Hematopoietic multipotent progenitor cell (in vitro differentiated cells): ENCODE results near the gene GRM5. TPM values are rescaled to one million over a fixed set of nuclear protein-coding genes. Genes with fewer than 3 reads are reported as not detected.
"Not testable (repeated sequence)": the region's sequence is repeated elsewhere in the genome, so short reads cannot be mapped to it uniquely, and the experiment has no call there.

Experiments used
- DNase-seq, 3 donors: peaks; one replicate each; pipeline ENCODE4 v3.0.0-alpha.2; 2011 to 2015; ENCODE audit warnings: low read depth in 2 of 3, low spot score in 2 of 3
- total RNA-seq: library from RNA; depleted of rRNA; stranded (reverse); fragments of >200 nt; gene quantifications from one replicate; pipeline ENCODE4 v1.2.3, GENCODE V29; 2012

The GRM5 gene
- total RNA-seq = under 0.01 TPM

DNA sequence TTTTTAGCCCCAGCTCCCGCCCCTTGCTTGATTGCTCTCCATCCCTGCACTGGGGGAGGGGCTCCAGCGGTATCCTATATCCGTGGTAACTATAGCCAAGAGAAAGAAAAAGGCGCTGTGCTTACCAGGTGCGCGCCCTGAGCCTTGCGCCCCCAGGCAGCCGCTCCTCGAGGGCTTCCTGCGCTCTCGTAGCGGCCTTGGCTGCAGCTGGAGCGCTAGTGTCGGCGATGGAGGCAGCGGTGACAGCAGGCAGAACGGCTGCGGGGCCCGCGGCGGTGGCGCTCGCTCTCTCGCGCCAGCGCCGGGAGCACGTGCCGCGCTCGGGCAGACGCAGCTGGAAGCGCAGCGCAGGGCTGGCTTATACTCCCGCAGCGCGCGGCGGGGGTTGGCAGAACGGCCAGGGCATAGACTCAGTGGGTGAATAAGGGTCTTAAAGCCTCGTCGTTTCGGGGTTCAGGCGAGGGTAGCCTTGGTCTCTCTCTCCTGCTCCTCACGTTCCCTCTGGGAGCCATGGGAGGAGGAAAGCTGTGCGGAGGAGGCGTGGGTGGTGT, at the start of gene GRM5:
Gene GRM5, minus strand, starts transcription at position 332 of the 551 bp plus-strand sequence. CDS start 18,110 bp downstream, outside the sequence.
- not testable (repeated sequence) for DNase-seq

DNA sequence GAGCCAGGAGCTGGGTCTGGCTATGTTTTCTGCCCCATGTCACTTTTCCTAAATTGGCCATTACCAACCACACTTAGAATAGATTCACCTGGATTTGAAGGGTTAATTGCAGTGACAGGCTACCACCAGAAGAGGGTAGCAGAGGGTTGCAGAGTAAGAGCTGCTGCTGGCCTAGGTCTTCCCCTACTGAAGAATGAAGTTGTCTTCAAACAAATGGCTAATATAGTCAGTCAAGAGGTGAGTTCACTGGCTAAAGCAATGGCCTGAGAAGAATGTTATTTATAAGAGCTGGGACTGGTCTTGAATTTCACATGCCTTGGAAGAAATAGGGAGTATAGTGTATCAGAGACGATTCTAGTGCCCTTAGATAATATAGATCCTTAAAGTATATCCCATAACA, 32.2 kb upstream of the GRM5 start:
- DNase-seq = peak in 1 of 3 donors; percentile 23

DNA sequence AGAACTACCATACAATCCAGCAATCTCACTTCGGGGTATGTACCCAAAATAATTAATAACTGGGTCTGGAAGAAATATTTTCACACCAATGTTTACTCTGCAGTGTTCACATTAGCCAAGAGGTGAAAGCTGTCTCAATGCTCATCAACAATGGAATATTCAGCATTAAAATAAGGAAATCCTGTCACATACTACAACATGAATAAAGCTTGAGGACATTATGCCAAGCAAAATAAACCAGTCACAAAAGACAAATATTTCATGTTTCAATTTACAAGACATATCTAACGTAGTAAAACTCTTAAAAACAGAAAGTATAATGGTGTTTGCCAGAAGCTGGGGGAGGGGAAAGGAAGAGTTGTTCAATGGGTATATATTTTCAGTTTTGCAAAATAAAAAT, 28.0 kb upstream of the GRM5 start:
- DNase-seq = not testable (repeated sequence)

DNA sequence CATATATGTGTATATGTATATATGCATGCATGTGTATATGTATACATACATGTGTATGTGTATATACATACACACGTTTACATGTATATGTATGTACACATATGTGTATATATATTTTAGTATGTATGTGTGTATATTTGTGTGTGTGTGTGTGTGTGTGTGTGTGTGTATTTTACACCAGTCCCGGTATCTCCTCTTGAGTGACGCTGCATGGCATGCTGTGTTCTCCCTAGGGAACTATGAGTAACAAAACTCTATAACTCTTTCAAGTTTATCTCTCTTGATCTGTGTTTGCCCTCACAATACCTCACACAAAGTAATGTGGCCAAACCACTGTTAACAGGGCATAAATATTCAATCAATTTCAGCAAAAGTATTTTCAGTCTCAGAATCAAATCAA, 19.2 kb upstream of the GRM5 start:
- not testable (repeated sequence) for DNase-seq

DNA sequence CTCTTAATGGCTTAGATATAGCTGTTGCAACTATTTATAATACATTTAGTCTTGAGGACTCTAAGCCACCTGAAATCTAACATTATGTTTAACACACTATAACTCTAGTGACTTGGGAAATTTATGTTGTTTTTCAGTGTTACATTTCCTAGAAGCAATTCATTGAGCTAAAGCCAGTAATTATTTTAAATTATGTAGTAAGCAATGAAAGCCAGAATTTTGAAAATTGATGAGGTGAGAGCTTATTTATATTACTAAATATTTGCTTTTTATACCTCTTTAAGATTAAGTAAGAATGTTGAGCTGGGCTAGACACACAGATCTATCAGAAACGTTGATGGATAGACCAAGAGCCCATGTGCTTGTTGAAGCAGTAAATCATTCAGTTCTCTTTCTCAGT, 5.1 kb upstream of the GRM5 start:
- not testable (repeated sequence) for DNase-seq

DNA sequence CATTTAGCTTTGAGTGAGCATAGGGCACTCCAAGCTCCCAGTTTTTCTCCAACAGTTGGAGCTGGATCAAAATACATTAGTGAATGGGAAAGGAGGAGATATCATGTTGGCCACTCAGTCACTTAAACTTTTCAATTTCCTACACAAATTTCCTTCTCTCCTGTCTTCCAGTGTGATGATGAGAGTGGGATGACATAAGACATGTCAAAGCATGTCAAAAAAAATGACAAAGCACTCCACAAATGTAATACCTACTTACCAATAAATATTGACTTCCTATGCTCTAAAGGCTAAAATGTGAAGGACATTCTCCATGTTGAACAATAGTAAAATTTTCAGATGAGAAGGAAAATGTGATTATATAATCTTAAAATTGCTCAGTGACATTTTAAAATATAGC, 1.5 kb upstream of the GRM5 start:
- no peak for DNase-seq

DNA sequence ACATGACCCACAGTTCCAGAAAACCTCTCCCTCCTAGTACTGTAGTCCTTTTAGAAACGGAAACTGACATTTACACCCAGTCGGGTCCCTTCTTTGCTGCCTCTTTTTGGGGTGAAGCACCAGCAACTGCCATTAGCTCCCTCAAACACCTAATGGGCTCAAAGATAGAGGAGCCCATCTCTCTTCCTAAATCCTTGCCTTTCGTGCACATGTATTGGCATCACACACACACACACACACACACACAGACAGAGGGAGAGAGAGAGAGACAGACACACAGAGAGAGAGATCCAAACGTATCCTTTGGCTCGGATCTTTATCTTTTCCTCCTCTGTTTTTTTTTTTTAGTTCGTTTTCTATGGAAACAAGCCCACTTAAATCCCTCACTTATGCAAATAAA, 716 bp downstream of the GRM5 start:
- DNase-seq = no peak

DNA sequence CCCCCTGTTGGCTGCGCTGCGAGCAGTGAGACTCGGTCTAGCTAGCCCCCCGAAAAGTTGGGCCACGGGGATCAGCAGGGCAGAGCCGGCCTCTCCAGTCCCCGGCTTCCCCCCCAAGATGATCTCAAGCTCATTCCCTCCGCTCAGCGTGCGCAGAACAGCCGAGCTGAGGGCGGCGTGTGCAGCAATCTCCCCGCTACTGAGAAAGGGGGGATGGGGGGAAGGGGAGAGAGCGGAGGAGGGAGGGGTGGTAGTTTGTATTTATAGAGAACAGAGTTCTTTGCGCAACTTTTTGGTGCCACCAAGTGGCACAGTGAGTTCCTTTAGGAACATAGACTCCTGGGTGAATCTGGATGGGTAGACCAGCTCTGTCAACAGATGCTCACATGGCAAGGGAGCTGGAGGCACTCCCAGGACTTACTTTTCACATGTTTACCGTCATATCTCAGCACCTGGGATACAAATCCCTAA, 2.3 kb downstream of the GRM5 start:
- not testable (repeated sequence) for DNase-seq

DNA sequence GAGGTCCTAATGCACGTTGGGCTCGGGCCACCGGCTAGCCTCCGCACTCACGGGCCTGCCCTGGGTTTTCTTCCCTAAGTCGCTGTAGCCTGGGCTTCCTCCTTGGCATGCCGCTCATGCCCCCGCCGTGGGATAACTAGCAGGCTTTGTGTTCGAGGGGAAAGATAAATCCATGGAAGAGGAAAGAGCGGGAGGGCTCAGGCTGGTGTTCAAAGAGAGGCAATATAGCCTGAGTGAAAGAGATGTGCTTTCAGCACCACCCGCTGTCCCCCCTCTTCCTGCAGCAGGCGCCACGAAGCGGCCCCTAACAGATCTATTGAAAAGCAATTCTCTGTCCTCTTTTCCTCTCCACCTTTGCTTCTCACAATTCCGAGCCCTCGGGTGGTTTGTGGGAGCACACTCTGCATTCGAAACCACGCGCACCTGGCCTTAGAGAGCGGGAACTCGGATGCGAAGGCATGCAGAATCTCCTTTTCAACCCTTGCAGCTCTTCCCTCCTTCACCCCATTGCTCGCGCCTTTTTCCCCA, 2.9 kb downstream of the GRM5 start:
- DNase-seq = not testable (repeated sequence)

DNA sequence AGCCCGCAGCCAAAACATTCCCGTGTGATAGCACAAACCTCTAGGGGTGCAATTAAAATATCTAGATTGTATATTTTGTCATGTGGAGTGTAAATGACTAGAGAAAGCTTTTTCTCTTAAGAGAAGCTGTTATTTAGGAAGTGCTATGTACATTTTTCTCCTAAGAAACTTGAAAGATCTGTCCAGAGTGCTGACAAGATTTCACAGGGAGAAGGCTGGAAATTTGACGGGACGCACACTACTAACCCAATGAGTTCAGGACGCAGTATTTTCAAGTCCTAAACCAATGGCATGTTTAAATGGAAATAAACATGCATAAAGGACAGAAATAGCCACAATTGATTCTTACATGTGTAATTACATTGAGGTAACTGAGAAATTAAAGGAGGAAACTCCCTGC, 3.9 kb downstream of the GRM5 start:
- DNase-seq = not testable (repeated sequence)

DNA sequence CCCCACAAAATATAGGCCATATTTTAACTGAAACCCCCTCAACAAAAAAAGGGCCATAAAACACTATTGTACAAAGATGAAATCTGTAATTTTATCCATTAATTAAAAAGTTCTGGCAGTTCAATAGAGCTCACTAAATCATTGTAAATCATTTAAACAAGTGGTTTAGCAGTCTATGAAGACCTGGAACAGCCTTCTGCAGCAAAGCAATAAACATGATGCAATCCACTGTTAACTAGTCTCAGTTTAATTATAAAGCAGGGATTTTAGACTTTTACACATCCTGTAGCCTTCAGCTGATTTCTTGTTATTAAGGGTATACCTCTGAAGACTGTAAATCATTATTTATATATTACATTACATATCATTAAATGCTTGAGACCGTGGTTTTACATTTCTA, 8.4 kb downstream of the GRM5 start:
- DNase-seq = not testable (repeated sequence)

DNA sequence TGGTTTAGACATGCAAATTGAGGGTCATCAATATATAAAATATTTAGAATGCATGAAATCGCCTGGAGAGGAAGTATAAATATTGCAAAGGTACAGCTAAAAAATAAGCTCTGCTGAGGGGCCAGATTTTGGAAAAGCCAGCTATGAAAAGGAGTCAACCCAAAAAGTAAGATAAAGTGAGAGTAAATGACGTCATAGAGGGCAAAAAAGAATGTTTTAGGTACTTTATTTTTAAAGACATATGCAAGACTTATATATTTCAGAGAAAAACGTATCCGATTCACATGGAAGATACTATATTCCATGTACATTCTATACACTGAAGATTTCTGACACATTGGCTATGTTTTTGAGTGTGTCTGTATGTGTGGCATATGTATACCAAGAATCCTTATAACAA, 13.6 kb downstream of the GRM5 start:
- DNase-seq = no peak

DNA sequence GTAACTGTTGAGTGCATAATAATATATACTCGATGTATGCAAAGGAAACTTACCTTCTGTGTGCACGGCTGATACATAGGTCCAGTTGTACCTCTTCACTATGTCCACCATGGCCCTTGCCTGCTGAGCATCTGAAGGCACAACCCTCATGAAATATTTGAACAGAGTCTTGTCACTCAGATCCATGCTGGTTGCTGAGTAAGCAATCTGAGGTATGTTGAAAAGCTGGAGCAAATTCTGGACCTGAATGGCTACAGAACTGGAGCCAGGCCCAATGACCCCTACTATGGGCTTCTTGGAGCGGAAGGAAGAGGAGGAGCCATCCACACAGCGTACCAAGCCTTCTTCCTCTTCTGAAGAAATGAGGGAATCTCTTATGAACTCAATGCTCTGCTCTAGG, 18.6 kb downstream of the GRM5 start:
- not testable (repeated sequence) for DNase-seq

DNA sequence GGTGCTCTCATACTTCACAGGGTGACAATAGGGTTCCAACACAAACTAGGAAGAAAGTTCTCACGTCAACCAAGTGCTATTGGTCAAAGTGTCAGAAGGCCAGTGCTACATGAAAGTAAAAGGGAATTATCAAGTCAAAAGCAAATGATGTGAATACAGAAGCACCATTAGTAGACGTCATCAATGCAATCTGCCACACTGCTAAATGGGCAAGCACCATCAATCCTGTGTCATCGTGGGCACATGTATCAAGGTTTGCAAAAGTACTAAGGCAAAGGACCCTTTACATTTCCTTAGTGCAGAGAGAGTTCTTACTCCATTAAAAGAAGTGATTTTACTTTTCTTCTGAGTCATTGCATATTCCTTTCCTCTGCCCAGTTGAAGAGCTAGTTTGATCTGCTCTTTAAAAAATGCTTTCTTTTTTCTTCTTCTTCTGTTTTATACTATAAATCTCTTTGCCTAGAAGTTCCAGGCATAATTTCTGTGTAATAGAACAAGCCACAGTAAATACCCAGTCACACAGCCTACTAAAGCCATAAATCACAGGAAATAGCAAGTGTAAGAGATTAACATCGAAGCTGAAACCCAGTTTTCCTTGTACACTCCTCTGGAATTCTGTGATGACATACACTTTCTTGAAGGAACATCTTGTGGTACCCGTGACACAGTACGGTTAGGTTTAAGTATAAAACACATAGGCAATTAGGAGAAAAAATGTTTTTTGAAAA, 21.8 kb downstream of the GRM5 start:
- not testable (repeated sequence) for DNase-seq

DNA sequence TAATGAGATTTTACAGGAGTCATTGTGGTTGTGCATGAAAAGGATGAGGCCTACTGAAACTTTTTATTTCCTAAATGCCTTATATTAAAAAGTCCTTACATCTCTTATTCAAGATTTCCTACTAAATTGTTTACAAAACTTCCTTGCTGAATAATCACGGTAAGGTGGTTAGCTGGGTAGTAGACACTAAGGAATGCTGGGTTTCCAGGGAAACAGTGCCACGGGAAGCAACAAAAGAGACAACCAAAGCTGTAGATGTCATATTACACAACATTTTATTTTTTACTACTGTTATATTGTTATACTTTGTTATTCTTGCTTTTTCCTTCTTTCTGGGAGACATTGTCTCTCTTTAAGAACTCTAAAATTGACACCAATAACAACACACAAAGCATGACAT, 36.1 kb downstream of the GRM5 start:
- DNase-seq = not testable (repeated sequence)

DNA sequence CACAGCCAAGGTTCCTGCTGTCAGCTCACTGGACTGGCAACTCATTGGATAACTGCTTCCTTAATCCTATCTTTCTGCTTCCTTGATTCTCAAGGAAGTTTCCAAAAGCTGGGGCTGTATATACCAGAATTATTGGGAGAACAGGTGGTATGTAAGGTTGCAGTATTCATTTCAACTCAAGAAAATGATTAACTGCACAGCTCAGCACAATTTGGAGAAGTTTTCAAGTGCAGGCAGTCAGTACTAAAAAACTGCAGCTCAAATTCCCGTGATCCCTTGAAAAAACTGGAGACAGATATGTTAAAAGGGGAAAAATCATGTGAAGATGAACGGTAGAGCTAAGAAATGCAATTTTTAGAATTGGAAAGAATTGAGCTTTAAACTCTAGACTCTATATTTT, 44.4 kb downstream of the GRM5 start:
- no peak for DNase-seq

DNA sequence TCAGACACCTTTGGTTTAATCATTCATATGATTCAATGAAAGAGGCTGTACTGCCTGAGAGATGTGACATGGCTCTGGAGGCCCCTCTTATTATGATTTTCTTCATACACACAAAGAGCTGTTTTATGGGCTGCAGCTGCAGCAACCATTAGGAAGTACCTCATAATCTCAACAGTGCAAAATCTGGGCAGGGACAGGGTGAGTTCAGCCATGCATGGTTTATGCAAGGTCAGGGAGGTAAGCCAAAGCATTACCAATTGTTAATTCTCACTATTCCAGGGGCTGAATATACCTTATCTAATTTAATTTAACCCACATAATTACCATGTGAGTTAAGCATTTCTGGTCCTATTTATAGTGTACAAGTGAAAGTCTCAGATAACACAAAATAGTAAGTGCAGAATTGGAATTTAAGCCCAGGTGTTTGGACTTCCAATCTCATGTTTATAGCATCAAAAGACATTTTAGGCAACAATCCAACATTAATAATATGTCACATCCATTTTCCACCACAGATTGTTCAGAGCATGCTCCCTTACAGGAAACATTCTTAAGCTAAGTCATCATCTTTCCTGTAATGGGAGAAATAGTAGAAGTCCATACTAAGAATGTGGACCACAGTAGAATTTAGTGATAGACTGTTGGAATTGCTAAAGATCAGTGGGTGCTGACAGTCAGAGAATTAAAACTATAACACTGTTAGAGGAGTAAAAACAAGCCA, 45.8 kb downstream of the GRM5 start:
- not testable (repeated sequence) for DNase-seq

DNA sequence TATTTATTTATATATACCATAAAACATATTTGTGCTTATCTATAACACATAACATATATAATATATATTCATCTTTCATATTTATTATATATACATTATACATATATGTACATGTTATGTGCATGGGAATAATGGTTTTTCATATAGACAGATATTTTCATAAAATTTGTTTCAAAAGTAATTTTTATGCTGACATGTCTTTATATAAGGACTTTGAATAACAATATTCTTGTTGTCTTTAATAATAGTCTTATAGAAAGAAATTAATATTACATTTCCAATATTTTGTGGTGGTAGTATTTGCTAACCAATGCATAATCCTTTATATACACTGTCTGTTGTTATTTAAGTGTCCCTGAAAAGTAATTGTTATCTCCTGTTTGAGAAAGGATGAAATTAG, 49.6 kb downstream of the GRM5 start:
- DNase-seq = no peak

DNA sequence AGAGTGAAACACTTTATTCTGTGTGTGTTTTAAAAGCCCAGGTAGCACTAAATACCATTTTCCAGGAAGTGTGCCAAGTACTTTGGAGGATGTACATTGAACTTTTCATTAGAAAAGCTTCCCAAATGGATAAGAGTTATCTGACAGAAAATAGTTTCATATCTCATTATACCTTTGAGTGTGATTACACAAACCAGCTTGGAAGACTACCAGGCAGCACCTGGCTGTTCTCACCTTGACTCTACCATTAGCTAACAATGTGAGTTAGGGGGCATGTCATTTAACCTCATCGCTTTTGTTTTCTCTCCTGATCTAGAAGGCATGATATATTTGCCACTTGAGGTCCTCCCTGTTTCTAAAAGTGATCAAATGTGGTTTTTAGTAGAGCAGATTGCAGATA, 50.2 kb downstream of the GRM5 start:
- DNase-seq = no peak

DNA sequence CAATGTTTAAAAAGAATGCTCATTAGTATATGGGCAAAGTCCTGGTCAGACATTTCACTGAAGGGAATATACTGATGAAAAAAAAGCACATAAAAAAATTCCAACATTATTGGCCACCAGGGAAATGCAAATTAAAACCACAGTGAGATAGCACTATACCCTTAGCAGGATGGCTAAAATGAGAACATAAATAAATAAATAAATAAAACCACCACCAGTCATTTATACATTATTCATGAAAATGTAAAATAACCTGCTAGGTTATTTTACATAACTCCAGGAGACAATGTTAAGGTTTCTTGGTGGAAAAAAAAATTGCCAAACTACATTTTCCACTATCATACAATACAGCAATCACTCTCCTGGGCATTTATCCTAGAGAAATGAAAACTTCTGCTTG, 64.9 kb downstream of the GRM5 start:
- not testable (repeated sequence) for DNase-seq

DNA sequence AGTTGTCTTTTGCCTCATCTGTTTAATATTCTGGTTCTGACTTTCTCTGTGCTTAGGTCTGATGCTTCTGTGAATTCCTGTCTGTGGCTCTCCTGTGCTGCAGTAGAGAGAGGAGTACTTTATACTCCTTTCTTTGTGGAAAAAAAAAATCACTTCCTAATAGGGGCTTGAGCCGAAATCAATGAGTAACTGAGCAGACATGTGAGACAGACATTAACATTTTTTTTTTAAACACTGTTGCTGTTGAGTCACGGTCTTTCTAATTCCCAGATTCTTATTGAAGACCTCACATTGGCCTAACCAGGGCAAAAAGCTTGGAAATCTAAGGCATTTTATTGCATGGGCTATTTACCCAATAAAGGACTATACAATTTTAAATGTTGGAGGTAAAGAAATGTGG, 86.1 kb downstream of the GRM5 start:
- no peak for DNase-seq
